ENCODE data around the gene ENOX1. TPM values are rescaled to one million over a fixed set of nuclear protein-coding genes. Genes with fewer than 3 reads are reported as not detected.

The ENOX1 gene
- total RNA-seq, 1 donor = 2.2 TPM

DNA sequence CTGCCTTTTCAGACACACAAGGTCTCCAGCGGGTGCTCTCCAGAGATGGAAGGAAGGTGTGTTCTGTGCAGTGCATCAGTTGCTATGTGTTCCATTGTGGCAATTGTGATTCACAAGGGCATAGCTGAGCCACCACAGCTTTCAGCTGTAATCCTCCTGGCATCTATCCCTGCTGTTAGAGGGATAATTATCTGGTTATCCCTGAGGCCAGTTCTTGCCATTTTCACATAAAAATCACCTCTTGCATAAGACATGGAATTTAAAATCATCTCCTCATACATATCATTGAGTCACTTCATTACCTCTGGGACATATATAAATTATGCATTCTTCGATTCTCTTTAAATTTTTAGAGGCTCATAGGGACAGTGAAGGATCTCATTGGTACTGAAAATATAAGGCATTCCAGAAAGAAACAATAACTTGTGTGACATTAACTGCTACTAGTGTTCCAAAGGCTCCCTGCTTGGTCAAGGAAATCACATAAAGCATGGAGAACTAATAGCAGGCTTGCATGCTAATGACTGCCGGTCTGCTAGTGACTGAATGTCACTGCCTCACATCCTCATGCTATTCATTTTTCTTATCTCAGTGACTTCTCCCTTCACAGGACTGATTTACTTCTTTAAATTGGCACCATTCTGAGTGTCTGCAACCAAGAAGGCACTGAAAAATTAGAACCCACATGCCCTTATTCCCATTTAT lies 214.0 kb downstream of the ENOX1 start:
- no peak overlapping the region for H3K4me3 ChIP-seq (ENCODE audit: low read depth, low read length)
- DNase-seq (ENCODE audit: low read depth) = peak; percentile 43
- TF ChIP-seq, protein P1, sequence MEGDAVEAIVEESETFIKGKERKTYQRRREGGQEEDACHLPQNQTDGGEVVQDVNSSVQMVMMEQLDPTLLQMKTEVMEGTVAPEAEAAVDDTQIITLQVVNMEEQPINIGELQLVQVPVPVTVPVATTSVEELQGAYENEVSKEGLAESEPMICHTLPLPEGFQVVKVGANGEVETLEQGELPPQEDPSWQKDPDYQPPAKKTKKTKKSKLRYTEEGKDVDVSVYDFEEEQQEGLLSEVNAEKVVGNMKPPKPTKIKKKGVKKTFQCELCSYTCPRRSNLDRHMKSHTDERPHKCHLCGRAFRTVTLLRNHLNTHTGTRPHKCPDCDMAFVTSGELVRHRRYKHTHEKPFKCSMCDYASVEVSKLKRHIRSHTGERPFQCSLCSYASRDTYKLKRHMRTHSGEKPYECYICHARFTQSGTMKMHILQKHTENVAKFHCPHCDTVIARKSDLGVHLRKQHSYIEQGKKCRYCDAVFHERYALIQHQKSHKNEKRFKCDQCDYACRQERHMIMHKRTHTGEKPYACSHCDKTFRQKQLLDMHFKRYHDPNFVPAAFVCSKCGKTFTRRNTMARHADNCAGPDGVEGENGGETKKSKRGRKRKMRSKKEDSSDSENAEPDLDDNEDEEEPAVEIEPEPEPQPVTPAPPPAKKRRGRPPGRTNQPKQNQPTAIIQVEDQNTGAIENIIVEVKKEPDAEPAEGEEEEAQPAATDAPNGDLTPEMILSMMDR (IDR thresholded peaks at IDR 0.05; ENCODE audit: insufficient read depth, low read depth, low read length) = no peak

DNA sequence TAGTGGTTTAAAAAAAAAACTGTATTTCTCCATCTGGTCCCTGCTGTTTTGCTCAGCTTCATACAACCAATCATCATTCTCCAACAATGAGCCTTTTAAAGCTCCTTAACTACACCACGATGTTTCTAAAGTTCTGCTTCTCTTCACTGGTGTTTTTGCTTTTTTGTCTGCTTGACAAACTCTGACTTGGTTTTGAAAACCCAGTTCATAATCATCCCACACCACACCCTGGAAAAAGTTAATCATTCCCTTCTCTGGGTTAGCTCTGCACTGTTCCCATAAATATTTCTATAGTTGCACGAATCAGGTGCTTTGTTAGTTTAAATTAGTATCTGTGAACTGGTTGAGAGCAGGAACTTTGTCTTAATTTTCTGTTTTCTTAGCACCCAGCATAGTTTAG lies 217.1 kb downstream of the ENOX1 start:
- DNase-seq (ENCODE audit: low read depth) = no peak
- no peak overlapping the region for H3K4me3 ChIP-seq (ENCODE audit: low read depth, low read length)
- TF ChIP-seq, protein P1 (IDR thresholded peaks at IDR 0.05; ENCODE audit: insufficient read depth, low read depth, low read length) = no peak

DNA sequence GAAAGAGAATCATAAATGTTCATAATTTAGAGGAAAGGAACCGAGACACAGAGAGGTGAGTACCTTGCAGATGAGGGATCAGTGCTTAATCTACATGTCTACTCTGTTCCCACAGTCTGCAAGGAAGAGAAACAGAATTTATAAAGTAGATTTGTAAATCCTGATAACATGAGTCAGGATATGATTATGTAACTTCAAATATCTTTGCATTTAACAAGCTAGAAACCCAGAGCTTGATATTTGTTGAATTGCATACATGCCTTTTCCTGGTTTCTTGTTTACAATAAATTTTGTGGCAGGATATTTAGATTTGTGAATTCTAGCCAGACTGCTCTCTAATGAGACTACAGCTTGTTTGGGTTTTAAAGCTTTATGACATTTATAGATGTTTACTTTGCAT lies 219.2 kb downstream of the ENOX1 start:
- DNase-seq (ENCODE audit: low read depth) = peak; percentile 90
- TF ChIP-seq, protein P1 (IDR thresholded peaks at IDR 0.05; ENCODE audit: insufficient read depth, low read depth, low read length) = no peak
- no peak overlapping the region for H3K4me3 ChIP-seq (ENCODE audit: low read depth, low read length)

DNA sequence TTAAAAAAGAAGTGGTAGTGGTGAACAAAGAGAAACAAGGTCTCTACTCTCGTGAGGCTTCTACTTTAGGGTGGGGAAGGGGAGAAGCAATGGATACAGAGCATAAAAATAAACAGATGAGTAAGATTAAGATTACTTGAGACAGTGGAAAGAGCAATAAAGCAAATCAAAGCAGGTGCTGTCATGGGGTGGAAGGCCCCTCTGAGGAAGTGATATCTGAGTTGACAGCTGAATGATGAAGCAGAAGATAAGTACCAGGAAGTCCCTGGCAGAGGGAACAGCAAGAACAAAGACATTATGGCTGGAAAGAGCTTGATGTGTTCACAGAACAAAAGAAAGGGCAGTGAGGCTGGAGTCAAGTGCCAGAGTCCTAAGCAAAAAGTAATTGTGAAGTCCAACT lies 221.8 kb downstream of the ENOX1 start:
- TF ChIP-seq, protein P1 (IDR thresholded peaks at IDR 0.05; ENCODE audit: insufficient read depth, low read depth, low read length) = no peak
- no peak for DNase-seq (ENCODE audit: low read depth)

DNA sequence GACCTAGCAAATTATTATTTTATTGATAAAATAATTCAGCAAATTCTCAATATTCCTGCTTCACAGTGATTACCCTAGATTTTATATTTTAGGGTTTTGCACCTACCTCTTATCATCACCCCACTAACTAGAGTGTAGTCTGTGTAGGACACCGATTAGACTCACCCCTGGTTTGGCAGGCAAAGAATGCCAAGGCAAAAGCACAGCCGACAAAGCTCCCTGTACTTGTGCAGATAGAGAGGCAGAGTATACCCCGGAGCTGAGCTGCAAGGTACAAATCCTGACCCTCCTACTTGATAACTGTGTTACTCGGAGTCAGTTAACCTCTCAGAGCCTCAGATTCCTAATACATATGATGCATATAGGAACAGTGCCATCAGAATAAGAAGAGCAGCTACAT lies 225.7 kb downstream of the ENOX1 start:
- H3K4me3 ChIP-seq (ENCODE audit: low read depth, low read length) = no peak overlapping the region
- TF ChIP-seq, protein P1 (IDR thresholded peaks at IDR 0.05; ENCODE audit: insufficient read depth, low read depth, low read length) = no peak
- DNase-seq (ENCODE audit: low read depth) = no peak

More for the DNA sequence above, 221.8 kb downstream of the ENOX1 start:
- H3K4me3 ChIP-seq (ENCODE audit: low read depth, low read length) = no peak overlapping the region

DNA sequence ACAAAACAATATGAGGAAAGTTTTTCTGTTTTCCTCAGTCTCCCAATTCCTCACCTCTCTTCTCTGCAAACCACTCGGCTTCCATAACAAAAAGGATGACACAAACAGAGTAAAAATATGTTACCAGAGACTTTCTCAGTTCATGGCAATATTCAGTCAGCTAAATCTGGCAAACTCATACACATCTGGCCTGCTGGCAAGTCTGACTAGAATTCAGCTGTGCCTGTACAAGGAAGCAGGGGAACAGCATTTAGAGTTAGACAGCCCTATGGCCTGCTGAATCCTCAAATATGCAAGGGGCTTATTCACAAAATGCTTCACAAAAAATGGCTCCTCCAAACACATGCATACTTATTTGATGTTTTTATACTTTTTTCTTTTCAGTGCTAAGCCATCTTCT lies 227.8 kb downstream of the ENOX1 start:
- TF ChIP-seq, protein P1 (IDR thresholded peaks at IDR 0.05; ENCODE audit: insufficient read depth, low read depth, low read length) = no peak
- H3K4me3 ChIP-seq (ENCODE audit: low read depth, low read length) = no peak overlapping the region
- DNase-seq (ENCODE audit: low read depth) = no peak

DNA sequence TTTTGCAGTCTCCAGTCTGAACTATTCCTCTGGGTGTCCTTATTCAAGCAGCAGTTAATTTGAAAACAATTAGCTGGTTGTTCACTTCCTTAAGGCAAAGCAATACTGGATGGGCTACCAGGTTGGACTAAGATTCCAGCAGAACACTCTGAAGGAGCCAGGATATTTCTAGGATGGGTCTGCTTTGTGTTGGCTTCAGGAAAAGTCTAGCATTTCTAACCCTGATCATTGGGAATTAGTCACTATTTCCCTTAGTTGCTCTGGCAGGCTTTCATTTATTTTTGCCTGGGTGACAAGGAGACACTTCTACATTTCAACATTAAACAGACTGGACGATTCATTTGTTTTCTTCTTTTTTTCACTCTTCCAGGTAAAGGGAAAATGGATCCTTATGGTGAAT lies 228.4 kb downstream of the ENOX1 start:
- TF ChIP-seq, protein P1 (IDR thresholded peaks at IDR 0.05; ENCODE audit: insufficient read depth, low read depth, low read length) = no peak
- H3K4me3 ChIP-seq (ENCODE audit: low read depth, low read length) = no peak overlapping the region
- DNase-seq (ENCODE audit: low read depth) = no peak
